Endothelial cell of hepatic sinusoid (primary cell): ENCODE data around the gene MRPS9.

Experiments used
- in situ Hi-C: cut with HindIII; loops from 2 replicates; pipeline ENCODE4 v1.10.0; 2017; ENCODE audit warnings: low sequenced_read_pairs

MRPS9 gene

GRCh38 chr2:105117565-105117964 lies 79.7 kb downstream of the MRPS9 start:
- in situ Hi-C loops = no loop called here

GRCh38 chr2:105118960-105119359 lies 81.1 kb downstream of the MRPS9 start:
- in situ Hi-C loops = no loop called here

- in situ Hi-C loops = no loop called here
Observed at GRCh38 chr2:105121434-105121833, 83.6 kb downstream of the MRPS9 start.

GRCh38 chr2:105125428-105125827 lies 87.6 kb downstream of the MRPS9 start:
- in situ Hi-C loops = no loop called here

- in situ Hi-C loops = no loop called here
Observed at GRCh38 chr2:105125920-105126319, 88.1 kb downstream of the MRPS9 start.

- in situ Hi-C loops = no loop called here
Observed at GRCh38 chr2:105126336-105126735, 88.5 kb downstream of the MRPS9 start.

- in situ Hi-C loops = no loop called here
Observed at GRCh38 chr2:105127289-105127915, 89.5 kb downstream of the MRPS9 start.

- in situ Hi-C loops = no loop called here
Observed at GRCh38 chr2:105129722-105130232, 91.9 kb downstream of the MRPS9 start.

- in situ Hi-C loops = no loop called here
Observed at GRCh38 chr2:105130546-105130945, 92.7 kb downstream of the MRPS9 start.

- in situ Hi-C loops = no loop called here
Observed at GRCh38 chr2:105134081-105134480, 96.2 kb downstream of the MRPS9 start.

GRCh38 chr2:105135436-105135835 lies 97.6 kb downstream of the MRPS9 start:
- in situ Hi-C loops = no loop called here

- in situ Hi-C loops = no loop called here
Observed at GRCh38 chr2:105136394-105136793, 98.5 kb downstream of the MRPS9 start.

GRCh38 chr2:105138643-105139042 lies 100.8 kb downstream of the MRPS9 start:
- in situ Hi-C loops = no loop called here

GRCh38 chr2:105139556-105140239 lies 101.8 kb downstream of the MRPS9 start:
- in situ Hi-C loops = no loop called here

GRCh38 chr2:105140240-105140568 lies 102.3 kb downstream of the MRPS9 start:
- in situ Hi-C loops = no loop called here

- in situ Hi-C loops = no loop called here
Observed at GRCh38 chr2:105141099-105141614, 103.3 kb downstream of the MRPS9 start.

- in situ Hi-C loops = no loop called here
Observed at GRCh38 chr2:105142239-105142638, 104.4 kb downstream of the MRPS9 start.

GRCh38 chr2:105143094-105143466 lies 105.2 kb downstream of the MRPS9 start:
- in situ Hi-C loops = no loop called here

GRCh38 chr2:105143467-105144151 lies 105.7 kb downstream of the MRPS9 start:
- in situ Hi-C loops = no loop called here

- in situ Hi-C loops = no loop called here
Observed at GRCh38 chr2:105144152-105144940, 106.5 kb downstream of the MRPS9 start.

GRCh38 chr2:105144941-105145300 lies 107.1 kb downstream of the MRPS9 start:
- in situ Hi-C loops = no loop called here
